ENCODE data around the gene CDSN. TPM values are rescaled to one million over a fixed set of nuclear protein-coding genes. Genes with fewer than 3 reads are reported as not detected.

CDSN gene
- total and polyA plus RNA-seq, 2 of the 8 experiments (the other 6 are each of a cell fraction or from before 2014, with no cell fraction given), result not detected

GRCh38 chr6:31115941-31116560, 4.2 kb downstream of the CDSN start (continued):
- no peak for TF ChIP-seq HDAC2 (IDR thresholded peaks at IDR 0.05; ENCODE audit: borderline replicate concordance in 1 of 2, low read depth in 2 of 2, low read length in 2 of 2)
- TF ChIP-seq HDAC6 (IDR thresholded peaks at IDR 0.05; ENCODE audit: low read depth, low read length), result no peak
- no peak for TF ChIP-seq CHD1 (IDR thresholded peaks at IDR 0.05; ENCODE audit: low read depth, low read length)
- TF ChIP-seq TAF7 (optimal IDR thresholded peaks at IDR 0.05; ENCODE audit: borderline replicate concordance, low read depth, low read length), result no peak
- TF ChIP-seq KDM4A (IDR thresholded peaks at IDR 0.05; ENCODE audit: low read depth, low read length, severe bottlenecking), result no peak
- TF ChIP-seq SUZ12 (IDR thresholded peaks at IDR 0.05; ENCODE audit: low read length), result no peak
- TF ChIP-seq JUN (IDR thresholded peaks at IDR 0.05; ENCODE audit: low read depth, low read length), result no peak
- no peak for TF ChIP-seq POU5F1 (IDR thresholded peaks at IDR 0.05; ENCODE audit: low read depth, low read length)
- TF ChIP-seq GTF2F1 (IDR thresholded peaks at IDR 0.05; ENCODE audit: borderline replicate concordance, low read depth, low read length), result no peak
- TF ChIP-seq TEAD4 (IDR thresholded peaks at IDR 0.05; ENCODE audit: low read depth, low read length), result no peak

Data from H1 (cell line).